Measurements from ENCODE around the gene TSPAN31. TPM values are rescaled to one million over a fixed set of nuclear protein-coding genes. Genes with fewer than 3 reads are reported as not detected.

Gene TSPAN31
- total RNA-seq, 1 experiment from 2014 or later = 64.1 TPM

DNA sequence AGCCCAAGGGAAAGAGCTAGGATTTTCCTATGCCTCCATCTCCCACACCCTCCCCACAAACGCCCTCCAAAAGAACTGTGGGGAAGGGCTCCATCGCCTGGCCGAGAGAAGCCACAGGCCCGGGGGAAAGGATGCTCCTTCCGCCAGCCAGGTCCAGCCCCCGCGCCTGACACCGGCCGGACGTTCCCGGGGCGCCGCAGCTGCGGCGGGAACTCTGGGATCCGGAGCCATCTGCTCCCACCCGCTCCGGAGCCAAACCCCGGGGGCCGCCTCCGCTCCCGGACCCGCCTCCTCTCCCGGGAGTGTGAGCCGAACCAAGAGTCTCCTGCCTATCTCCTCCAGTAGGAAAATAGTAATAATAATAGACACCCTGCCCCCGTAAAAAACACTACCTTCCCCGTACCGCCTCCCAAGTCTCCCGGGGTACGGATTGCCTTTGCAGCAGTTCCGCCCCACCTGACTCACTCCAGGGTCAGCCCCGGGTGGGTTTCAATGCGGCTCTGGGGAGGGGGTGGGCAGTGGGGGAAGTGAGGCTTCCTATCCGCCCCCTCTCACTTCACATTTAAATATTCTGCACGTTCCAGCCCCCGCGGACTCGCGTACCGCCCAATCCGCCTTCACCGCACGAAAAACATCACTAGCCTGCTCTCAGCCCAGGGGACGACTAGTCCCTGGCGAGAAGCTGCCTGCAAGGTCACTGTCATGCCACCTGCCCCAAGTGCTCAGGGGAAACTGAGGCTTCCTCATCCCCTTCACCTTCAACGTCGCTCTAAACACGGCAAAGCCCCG is 8.7 kb upstream of the TSPAN31 start:
- no peak for DNase-seq (ENCODE audit: low spot score)

DNA sequence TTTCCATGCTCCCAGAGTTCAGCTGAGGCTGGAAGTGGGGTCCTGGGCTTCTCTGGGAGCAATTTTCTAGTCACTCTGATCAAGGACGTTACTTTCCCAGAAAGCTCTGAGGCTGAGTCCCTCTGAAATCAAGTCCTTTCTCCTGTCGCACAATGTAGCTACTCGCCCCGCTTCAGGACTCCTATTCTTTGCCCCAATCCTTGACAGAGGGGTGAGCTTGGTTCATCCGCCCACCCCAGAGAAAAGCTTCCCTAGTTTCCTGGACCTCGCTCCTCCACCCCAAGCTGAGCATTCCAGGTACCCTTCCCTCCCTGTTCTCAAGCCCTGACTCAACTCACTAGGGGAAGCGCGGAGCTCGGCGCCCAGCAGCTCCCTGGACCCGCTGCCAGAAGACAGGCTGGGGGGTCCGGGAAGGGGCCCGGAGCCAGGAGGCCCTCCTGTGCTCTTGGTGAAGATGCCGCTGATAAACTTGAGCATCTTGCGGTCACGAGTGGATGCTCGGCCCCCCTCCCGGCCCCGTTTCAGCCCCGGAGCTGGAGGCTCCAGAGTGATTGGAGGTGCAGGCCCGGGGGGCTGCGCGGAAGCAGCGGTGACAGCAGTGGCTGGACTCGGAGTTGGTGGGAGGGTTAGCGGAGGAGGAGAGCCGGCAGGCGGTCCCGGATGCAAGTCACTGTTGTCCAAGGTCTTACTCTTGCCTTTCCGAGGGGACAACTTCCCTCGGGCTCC is 7.9 kb upstream of the TSPAN31 start:
- no peak for DNase-seq (ENCODE audit: low spot score)

DNA sequence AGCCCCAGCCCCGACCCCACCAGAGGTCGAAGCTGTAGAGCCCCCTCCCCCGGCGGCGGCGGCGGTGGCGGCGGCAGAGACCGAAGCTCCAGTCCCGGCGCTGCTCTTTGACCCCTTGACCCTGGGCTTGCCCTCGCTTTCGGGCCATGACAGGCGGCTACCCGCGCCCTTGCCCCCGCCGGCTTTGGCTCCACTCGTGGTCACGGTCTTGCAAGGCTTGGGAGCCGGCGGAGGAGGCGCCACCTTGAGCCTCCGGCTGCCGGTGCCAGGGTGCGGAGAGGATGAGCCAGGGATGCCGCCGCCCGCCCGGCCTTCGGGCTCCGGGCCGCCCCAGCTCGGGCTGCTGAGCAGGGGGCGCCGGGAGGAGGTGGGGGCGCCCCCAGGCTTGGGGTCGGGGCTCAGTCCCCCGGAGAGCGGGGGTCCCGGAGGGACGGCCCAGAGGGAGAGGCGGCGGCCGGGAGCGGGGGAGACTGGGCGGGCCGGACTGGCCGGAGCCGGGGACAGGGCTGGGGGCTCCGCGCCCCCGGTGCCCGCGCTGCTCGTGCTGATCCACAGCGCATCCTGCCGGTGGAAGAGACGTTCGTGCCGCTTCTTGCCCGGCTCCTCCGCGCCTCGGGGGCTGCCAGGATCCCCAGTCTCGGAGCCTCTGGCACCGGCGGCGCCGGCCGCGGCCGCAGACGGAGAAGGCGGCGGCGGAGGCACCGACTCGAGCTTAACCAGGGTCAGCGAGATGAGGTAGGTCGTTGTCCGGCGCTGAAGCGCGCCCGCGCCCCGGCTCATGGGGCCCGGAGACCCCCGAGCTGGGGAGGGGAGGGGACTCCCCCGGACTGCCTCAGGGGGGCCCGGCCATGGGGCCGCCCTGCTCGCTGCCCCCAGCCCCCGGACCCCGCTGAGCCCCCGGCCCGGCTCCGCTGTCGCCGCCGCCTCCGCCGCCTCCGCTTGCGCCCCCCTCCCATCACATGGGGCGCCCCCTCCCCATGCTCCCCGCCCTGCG is 7.1 kb upstream of the TSPAN31 start:
- DNase-seq (ENCODE audit: low spot score) = no peak

DNA sequence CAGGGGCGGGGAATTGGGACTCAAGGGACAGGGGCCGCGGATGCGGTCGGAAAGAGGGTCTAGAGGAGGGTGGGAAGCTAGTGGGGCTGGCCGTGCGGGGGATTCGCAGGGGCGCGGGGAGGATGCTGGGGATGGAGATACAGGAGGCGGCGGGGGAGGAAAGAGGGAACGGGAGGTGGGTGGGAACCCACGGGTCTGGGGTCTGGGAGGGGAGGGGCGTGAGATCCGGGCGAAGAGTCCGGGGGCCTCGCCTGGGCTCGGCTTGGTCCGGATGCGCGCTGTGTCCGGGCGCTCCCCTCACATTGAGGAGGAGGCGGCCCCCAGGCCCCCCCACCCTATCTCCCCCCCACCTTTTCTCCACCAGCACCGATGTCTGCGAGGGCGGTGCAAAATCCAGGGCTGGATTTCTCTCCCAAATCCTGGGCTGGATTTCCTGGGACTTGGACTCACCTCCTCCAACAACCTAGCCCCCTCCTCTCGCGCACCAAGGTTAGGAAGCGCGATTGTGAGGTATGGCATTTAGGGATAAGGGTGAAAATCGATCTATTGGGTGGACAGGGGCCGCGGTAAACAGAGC is 6.1 kb upstream of the TSPAN31 start, which contains the start of gene AGAP2:
Gene AGAP2 (minus strand): TSS at position 82 of the 577 bp plus-strand sequence. CDS start 496 bp downstream, outside the sequence.
- no peak for DNase-seq (ENCODE audit: low spot score)

DNA sequence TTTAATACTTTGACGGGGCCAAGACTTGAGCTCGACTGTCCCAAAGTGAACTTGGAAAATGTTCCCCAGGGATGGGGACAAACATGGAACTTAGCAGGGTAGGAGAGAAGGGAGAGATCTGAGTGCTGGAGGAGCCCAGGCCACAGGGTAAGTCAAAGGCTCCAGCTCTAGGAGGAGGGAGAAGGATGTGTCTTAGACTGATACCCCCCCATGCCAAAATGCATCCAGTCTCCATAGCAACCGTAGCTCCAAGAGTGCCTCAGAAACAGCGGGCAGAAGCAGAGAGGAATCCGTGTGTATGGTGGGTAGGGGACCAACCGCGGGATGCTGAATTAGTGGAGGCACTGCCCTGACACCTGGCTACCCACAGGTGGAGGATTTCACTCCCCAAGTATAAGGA is 5.5 kb upstream of the TSPAN31 start:
- DNase-seq (ENCODE audit: low spot score) = no peak

DNA sequence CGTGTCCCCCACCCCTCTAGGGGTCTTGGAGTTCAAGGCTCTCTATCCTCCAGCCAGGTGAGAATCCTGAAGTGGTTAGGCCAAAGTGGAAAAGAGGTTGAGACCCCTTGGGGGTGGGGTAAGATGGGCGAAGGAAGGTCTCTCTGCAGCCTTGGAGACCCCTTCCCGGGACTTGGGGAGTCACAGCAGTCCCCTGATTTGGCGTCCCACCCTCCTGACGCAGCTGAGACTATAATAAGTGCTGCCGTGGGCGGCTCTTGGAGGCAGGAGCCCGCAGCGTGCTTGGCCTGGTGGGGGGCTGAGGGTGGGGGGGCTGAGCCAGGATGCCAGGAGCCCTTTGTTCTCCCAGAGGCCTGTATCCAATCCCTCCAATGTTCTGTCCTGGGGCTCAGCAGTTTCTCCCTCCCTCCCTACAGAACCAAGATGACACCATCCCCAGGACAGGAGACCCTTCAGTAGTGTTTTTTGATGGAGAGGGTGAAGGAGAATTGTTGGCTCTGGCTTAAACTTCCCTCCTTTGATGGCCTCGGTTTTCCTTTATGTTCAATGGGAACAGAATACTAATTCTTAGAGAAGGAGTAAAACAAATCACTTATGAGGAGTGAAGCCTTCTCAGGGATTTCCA is 4.8 kb upstream of the TSPAN31 start:
- DNase-seq (ENCODE audit: low spot score) = no peak

DNA sequence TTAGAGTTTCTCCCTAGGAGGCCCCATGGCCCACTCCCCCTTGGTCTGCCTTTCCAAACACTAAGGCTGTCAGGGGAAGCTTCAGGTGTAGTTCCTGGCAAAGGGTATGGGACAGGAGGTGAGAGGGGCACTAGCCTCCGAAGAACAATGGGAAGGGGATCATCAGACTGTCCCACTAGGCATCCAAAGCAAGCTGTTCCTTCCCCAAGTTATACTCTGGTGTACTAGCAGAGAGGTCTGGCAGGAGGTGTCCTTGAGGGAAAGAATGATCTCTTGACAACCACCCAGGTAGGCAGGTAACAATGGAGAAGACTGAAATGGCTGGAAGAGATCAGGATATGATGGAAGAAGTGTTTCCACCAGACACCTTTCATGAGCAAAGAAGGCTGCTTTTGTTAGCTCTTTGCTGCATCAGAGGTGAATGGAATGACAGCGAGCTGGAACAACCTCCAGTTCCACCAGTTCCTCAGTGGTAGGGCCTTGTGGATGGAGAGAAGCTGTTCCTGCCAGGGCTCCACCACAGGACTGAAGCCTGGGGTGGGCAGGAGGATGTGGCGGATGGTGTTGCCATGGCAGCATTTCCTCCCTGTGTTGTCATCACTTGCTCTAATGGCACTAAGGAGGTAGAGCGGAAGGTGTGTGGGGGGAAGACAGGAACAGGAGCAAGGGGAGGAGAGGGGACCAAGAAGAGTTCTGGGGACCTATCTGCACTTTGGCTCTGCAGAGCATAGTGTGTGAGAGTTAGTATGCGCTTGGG is 4.0 kb upstream of the TSPAN31 start:
- no peak for DNase-seq (ENCODE audit: low spot score)

DNA sequence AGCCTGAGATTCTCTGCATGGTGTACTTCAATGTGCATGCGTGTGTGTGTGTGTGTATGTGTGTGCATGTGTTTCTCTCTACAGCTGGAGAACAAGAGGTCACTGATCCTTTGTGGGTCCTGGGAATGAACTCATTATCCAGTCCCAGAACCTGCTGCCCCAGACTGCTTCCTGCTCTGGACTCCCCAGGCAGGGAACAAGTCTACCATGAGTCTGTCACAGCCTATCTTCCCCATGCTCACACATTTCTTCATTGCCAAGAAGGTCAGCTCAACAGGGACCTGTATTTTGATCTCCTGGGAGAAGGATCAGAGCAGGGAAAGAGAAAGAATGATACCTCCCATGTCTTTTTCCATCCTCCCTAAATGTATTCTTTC is 3.4 kb upstream of the TSPAN31 start:
- DNase-seq (ENCODE audit: low spot score) = no peak

DNA sequence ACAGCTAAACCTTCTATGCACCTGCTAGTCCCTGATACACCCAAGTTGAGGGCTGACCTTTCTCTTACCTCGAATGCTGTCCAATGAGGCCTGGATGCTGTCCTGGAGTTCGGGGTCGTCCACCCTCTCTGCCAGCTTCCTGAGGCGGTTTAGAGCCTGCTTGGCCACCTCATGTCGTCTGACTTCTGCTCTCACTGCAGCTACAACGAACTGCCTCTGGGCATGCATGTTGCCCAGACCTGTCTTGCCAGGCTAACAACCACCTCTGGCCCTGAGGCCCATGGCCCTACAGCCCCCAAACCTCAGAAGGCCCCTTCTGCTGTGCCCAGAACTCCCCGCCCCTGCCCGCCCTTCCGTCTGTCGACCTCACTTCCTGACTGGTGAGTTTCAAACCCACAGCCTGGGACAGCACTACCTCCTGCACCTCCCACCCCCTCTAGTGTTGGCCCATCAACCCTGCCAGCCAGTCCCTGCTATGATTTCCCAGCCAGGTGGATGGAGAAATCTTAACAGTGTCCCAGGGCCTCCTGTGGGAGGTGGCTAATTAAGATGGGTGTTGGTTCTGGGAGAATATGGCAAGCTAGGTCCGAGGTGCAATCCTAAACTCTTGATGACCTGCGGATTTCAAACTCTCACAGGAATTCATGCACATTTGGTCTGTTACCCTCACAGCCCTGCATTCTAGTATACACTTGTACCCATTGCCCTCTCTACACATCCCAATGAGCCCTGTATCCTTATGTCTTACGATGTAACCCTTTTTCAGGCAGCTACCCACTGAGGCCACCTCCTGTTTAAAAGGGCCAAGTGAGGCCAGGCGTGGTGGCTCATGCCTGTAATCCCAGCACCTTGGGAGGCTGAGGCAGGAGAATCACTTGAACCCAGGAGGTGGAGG is 2.7 kb upstream of the TSPAN31 start:
- no peak for DNase-seq (ENCODE audit: low spot score)

DNA sequence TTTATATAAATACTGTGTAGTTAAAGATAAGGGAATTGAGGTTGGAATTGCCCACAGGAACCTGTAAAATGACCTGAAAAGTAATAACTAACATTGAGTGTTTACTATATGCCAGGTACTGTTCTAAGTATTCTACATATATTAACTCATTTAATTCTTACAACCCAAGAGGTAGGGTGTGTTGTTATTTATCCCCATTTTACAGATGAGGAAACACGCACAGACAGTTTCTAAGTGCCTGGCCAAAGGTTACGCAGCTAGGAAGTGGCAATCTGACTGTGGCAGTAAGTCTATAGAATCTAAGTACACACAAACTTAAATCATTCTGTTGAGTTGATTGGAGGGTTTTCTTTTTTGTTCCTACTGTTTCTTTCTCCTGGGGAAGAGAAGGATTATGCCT is 1.1 kb upstream of the TSPAN31 start:
- no peak for DNase-seq (ENCODE audit: low spot score)

DNA sequence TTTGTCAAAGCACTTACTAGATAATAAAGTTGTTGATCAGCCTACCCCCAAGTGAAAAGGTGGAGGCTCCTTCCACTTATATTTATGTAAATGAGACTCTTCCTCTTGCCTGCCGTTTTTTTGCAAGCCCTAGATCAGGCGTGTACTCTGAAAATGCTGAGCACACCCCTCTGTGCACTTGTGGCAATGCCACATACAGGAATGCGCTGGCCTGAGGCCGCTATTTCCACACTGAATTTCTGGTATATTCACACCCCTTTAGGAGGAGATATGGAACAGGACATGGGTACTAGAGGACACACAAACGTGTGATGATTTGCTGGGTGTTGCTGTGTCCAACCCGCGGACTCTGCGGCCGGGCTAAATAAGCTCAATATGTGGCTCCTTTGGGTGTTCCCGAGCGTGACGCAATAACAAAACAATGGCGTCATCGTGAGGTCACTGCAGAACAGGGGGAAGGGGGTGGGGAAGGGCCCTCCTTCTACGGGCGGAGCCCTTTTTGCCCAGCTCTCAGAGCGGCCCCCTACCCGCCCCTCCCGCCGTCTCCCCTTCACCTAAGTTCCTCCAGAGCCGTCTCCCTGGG is 554 bp upstream of the TSPAN31 start:
- peak; percentile 67 for DNase-seq (ENCODE audit: low spot score)

DNA sequence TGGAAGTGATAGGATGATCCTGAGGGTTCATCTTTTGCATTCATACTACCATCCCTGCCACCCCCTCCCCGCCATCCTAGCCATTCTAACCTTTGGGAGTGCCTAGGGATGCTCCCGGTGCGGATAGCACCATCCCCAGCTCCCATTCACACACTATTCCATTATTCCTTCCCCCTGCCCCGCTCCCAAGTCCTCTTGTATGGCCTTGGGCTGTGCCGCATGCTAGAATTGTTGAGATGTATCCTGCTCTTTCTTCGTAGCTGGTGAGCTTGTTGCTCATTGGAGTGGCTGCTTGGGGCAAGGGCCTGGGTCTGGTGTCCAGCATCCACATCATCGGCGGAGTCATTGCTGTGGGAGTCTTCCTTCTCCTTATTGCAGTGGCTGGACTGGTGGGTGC is 644 bp downstream of the TSPAN31 start:
- no peak for DNase-seq (ENCODE audit: low spot score)

DNA sequence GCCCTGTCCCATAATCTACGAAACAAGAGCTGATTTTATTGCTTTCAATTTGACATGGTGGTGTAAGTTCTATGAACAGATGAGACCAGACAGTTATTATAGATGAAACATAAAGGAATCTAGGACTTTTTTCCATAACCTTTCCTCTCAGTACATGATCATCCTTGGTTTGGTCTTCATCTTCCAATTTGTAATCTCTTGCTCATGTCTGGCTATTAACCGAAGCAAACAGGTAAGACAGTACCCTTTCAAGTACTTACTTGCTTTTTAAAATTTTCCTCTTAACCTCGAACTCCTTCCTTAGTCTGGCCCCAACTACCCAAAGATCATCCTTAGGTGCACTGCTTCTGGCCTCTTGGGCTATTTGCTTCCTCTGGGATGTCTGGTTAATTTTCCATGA is 1.2 kb downstream of the TSPAN31 start:
- no peak for DNase-seq (ENCODE audit: low spot score)

DNA sequence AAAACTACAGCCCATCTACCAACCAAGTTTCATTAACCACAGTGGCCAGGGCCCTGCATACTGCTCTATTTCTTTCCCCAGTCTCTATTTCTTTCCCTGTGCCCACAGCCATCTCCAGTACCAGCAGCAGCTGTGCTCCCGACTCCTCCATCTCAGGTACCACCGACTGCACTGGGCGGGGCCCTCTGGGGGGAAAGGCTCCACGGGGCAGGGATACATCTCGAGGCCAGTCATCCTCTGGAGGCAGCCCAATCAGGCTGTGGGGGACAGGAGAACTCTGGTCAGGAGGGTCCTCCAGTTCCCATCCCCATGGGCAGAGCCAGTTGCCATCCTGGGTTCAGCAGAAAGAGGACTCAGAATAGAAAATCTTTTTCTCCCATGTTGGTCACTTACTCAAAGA is 4.2 kb downstream of the TSPAN31 start:
- DNase-seq (ENCODE audit: low spot score) = no peak

DNA sequence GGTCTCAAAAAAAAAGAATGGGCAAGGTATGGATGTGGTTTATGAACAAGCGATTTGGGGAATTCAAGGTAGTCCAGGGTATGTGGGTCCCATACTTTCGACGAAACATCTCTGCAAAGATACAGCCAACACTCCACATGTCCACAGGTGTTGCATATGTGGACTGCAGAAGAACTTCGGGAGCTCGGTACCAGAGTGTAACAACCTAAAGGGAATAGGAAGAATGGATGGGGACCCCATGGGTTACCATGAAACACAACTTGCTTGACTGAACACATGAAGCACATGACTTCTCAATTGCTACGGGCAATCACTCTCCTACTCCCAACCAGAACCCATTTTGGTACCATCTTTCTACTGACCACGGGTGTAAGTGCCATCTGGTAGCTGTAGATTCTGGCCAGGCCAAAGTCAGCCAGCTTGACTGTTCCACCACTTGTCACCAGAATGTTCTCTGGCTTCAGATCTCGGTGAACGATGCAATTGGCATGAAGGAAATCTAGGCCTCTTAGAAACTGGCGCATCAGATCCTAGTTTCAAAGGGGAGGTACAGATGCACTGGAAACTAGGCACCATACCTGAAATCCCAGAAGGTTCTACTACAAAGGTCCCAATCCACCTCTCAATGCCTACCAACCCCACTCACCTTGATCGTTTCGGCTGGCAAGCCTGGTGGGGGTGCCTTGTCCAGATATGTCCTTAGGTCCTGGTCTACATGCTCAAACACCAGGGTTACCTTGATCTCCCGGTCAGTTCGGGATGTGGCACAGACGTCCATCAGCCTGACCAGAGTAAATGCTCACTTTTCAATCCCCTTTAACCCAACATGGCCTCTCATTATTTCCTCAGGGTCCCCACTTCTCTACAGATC is 6.0 kb downstream of the TSPAN31 start:
- no peak for DNase-seq (ENCODE audit: low spot score)

DNA sequence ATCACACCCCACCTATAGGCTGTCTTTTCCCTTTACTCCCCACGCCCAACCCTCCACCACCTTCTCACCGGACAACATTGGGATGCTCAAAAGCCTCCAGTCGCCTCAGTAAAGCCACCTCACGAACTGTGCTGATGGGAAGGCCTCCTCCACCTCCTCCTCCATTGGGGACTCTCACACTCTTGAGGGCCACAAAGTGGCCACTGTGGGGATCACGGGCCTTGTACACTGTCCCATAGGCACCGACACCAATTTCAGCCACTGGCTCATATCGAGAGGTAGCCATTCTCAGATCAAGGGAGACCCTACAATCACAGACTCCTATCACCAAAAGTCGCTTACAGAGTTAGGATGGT is 6.6 kb downstream of the TSPAN31 start:
- no peak for DNase-seq (ENCODE audit: low spot score)

DNA sequence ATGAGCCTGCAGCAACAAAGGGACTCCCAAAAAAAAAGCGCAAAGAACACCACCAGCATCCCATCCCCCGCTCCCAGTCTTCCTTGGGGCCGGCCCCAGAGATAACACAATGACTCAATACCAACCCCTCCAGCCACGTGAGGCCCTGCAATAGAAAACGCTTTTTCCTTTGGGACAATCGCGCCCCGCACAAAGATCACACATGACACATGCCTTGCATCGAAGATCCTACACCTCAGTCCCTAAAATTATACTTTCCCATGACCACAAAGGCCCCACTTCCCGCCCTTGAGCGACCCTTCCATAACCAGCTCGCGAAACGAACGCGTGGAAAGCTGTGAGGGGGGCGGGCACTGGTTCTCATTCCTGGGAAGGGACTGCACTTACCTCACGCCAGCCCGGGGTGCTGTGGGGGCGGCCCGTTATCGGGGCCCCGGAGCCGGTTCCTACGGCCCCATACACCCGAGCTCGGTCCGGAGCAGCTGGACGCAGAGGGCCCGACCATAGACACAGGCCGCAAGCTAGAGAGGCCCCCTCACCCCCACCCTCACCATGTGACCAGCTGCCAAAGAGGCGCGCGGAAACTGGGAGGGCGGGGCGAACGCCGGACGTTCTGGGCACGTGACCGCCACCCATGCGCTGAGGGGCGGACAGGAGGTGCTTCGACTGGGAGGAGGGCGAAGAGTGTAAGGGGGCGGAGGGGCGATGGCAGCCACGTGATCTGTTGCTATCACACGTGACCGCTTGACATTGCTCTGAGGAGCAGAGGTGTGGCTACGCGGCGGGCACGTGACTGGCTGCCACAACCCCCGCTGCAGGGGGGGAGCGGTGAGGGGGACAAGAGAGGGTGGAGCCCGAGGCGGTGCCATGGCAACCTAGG is 7.2 kb downstream of the TSPAN31 start, which contains the start of gene CDK4:
Gene CDK4 (minus strand): TSS at position 523 of the 880 bp plus-strand sequence. CDS start 593 bp downstream, outside the sequence.
- DNase-seq (ENCODE audit: low spot score) = peak; percentile 99
